ENCODE data around the gene ONECUT1. TPM values are rescaled to one million over a fixed set of nuclear protein-coding genes. Genes with fewer than 3 reads are reported as not detected.

ONECUT1 gene
- total RNA-seq, 4 donors from 2014 or later: not detected

DNA sequence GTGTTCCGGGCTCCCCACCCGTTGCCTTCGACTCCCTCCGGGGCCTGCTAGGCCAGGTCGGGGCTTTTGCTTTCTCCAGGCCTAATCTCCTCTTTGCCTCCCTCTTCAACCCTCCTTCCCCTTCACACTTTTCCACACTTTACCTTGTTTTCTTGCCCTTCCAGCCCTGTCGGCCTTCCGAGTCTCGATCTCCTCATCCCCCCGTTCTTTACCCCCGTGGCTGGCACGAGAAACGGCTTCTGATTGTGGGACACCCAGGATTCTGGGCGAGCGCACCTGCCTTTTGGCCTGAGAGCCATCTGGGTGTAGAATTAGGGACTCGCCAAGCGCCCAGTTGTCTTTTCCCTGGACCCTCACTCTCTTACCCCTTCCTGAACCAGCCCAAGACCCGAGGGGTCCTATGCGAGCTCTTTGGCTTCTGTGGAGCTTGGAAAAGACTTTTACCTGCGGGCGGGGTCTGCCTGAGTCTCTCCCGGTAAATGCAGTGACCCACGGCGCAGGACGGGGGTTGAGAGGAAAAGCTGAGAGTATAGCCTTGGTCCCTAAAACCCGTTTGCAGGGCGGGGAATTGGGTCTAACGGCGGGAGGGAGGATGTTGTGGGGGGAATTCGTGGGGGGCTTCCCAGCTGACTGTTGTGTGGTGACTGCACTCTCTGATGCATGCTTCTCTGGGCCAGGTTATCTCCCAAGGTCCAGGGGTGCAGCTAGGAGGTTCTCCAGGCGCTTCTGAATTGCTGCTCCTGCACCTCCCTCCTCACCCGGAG is 5.5 kb upstream of the ONECUT1 start:
- TF ChIP-seq, protein P1, sequence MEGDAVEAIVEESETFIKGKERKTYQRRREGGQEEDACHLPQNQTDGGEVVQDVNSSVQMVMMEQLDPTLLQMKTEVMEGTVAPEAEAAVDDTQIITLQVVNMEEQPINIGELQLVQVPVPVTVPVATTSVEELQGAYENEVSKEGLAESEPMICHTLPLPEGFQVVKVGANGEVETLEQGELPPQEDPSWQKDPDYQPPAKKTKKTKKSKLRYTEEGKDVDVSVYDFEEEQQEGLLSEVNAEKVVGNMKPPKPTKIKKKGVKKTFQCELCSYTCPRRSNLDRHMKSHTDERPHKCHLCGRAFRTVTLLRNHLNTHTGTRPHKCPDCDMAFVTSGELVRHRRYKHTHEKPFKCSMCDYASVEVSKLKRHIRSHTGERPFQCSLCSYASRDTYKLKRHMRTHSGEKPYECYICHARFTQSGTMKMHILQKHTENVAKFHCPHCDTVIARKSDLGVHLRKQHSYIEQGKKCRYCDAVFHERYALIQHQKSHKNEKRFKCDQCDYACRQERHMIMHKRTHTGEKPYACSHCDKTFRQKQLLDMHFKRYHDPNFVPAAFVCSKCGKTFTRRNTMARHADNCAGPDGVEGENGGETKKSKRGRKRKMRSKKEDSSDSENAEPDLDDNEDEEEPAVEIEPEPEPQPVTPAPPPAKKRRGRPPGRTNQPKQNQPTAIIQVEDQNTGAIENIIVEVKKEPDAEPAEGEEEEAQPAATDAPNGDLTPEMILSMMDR (IDR thresholded peaks at IDR 0.05; ENCODE audit: low read depth): no peak

- TF ChIP-seq, protein P1 (IDR thresholded peaks at IDR 0.05; ENCODE audit: low read depth): no peak
These were observed 4.7 kb upstream of the ONECUT1 start for GRCh38 chr15:52794665-52795463.

DNA sequence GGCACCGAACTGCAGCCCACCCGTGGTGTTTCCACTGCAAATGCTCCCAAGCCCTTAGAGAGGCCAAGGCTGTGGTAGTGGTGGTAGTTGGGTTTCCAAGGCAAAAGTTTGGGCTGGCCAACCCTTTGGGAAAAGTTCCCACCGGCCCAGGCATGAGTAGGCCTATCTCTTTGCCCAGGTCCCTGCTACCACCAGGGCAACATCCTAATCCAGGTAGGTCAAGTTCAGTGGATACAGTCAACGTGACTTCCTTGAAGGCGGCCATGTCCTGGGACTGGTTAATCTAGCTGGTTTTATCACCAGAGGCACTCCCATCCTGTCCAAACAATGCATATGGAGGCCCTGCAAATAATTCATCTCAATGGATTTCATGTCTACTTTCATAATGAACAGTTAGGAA is 1.6 kb upstream of the ONECUT1 start:
- TF ChIP-seq, protein P1 (IDR thresholded peaks at IDR 0.05; ENCODE audit: low read depth): no peak

DNA sequence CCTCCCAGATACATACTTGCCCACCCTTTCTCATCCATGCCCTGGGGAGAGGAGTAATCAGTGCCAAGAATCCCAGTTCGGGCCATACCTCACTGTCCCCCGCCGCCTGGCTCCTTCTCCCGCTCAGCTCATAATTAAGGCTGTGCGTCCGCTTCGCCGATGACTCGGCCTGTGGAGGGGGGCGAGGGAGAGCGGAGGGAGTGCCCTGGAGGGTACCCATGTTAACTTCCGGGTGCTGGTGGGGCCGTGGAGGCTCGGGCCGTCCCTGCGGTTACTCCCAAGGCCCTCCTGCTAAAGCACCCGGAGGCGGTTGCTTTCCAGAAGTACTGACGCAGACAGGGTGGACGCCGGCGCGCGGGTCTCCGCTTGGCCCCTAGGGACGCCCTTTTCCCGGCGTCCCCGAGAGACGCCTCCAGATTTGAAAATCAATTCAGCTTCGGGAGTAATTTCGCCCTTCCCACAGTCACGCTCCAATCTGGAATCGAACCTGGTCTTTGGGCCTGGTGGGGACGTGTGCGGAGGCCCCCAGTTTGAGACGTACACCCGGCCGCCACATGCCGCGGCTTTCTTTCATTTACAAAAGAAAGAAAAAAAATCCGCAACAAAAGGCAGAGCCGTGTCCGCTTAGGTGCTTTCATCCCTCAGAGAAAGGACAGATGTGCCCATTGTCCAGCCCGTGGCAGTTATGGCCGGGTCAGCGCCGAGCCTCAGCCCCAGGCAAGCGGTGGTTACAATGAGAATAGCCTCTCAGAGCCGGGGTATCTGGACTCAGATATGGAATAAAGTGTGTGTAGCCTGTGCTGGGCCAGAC is 1.0 kb upstream of the ONECUT1 start:
- TF ChIP-seq, protein P1 (IDR thresholded peaks at IDR 0.05; ENCODE audit: low read depth): no peak

DNA sequence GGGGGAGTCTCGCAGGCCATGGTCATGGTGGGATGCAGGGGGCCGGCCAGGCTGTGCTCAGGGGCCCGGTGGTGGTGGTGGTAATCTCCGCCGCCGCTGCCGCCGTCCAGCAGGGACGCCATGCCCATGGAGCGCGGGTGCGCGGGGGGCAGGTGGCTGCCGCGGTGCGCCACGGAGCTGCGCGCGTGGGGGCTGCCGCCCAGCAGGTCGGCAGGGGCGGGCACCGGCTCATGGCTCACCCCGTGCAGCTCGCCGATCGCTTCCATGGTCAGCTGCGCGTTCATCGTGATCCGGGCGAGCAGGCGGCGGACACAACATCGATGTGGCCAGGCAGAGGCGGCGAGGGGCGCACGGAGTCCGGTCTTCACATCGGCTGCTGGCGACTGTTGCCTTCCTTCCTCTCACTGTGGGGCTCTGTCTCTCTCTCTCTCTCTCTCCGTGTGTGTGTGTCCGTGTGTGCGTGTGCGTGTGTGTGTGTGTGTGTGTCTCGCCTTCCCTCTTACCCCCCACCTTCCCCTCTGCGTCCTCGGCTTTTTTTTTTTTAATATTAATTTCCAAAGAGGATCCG is 451 bp downstream of the ONECUT1 start:
- TF ChIP-seq, protein P1 (IDR thresholded peaks at IDR 0.05; ENCODE audit: low read depth): no peak

DNA sequence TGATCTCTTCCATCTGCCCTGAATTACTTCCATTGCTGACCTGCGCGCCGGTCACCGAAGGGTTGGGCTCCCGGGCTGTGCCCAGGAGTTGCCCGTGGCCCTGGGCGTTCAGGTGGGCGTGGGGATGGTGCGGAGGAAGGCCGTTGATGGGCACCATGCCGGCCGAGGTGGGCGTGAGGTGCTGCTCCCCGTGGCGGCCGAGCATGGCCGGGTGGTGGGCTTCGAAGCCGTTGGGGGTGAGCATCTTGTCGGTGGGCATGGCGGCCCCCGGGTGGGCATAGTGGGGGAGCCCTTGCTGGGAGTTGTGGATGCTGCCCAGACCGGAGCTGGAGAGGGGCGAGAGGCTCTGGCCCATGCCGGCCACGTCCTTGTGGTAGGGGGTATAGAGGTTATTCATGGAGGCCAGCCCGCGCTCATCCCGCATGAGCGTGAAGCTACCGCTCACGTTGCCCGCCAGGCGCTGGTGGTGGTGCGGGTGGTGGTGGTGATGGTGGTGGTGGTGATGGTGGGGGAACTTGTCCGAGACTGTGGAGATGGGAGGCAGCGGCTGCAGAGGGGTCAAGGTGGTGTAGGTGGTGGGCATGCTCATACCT is 1.0 kb downstream of the ONECUT1 start:
- TF ChIP-seq, protein P1 (IDR thresholded peaks at IDR 0.05; ENCODE audit: low read depth): no peak
